Skeletal muscle satellite cell (primary cell): Measurements from ENCODE around the gene ZMIZ1.

Experiments
- H3K27me3 ChIP-seq: 2 replicates; pipeline ENCODE4 v1.7.0; 2013; ENCODE audit warnings: low read length; ENCODE audit not compliant: control insufficient read depth, insufficient read depth
- H3K36me3 ChIP-seq: 2 replicates; pipeline ENCODE4 v1.7.0; 2013; ENCODE audit warnings: mild to moderate bottlenecking, control low read depth, low read length; ENCODE audit not compliant: insufficient read depth
- H3K4me1 ChIP-seq: 2 replicates; pipeline ENCODE4 v1.7.0; 2013; ENCODE audit warnings: low read length; ENCODE audit not compliant: control insufficient read depth, insufficient read depth
- H3K4me2 ChIP-seq: 2 replicates; pipeline ENCODE4 v1.7.0; 2013; ENCODE audit warnings: mild to moderate bottlenecking, low read length
- H3K4me3 ChIP-seq: 2 replicates; pipeline ENCODE4 v1.7.0; 2013; ENCODE audit warnings: low read length
- H3K9ac ChIP-seq: 2 replicates; pipeline ENCODE4 v1.7.0; 2013; ENCODE audit warnings: mild to moderate bottlenecking, low read depth, low read length, moderate library complexity
- H3K9me3 ChIP-seq: replicated peaks from 2 replicates; pipeline ENCODE4 v1.7.0; 2013; ENCODE audit warnings: mild to moderate bottlenecking, control low read depth, low read length

The ZMIZ1 gene

GRCh38 chr10:79296431-79296830 lies 227.7 kb downstream of the ZMIZ1 start:
- H3K9ac ChIP-seq = no peak overlapping the region
- no peaks in the 10 kb centered on the region for H3K9me3 ChIP-seq
- no peaks in the 10 kb centered on the region for H3K27me3 ChIP-seq
- H3K4me3 ChIP-seq = no peak overlapping the region
- peaks cover 82% of the 10 kb centered on the region for H3K36me3 ChIP-seq
- peaks cover 42% of the 10 kb centered on the region for H3K4me1 ChIP-seq
- no peak overlapping the region for H3K4me2 ChIP-seq

- Histone ChIP-seq H3K36me3 (peaks cover 81% of the 10 kb centered on the region), H3K4me3 (peak overlapping the region; percentile 31), H3K9me3 (no peaks in the 10 kb centered on the region), H3K4me1 (peaks cover 39% of the 10 kb centered on the region), H3K4me2 (peak overlapping the region; percentile 51), H3K9ac (peak overlapping the region; percentile 44), H3K27me3 (no peaks in the 10 kb centered on the region)
Observed at GRCh38 chr10:79298403-79299244, 229.9 kb downstream of the ZMIZ1 start.

GRCh38 chr10:79299397-79300241 lies 230.9 kb downstream of the ZMIZ1 start:
- Histone ChIP-seq H3K9me3 (no peaks in the 10 kb centered on the region), H3K4me1 (peaks cover 29% of the 10 kb centered on the region), H3K9ac (peak overlapping the region; percentile 47), H3K4me2 (peak overlapping the region; percentile 51), H3K36me3 (peaks cover 81% of the 10 kb centered on the region), H3K4me3 (peak overlapping the region; percentile 31), H3K27me3 (no peaks in the 10 kb centered on the region)

- Histone ChIP-seq H3K27me3 (no peaks in the 10 kb centered on the region), H3K9me3 (no peaks in the 10 kb centered on the region), H3K4me1 (peaks cover 29% of the 10 kb centered on the region), H3K4me2 (no peak overlapping the region), H3K9ac (peak overlapping the region; percentile 47), H3K36me3 (peaks cover 82% of the 10 kb centered on the region), H3K4me3 (no peak overlapping the region)
Observed at GRCh38 chr10:79300711-79301110, 231.9 kb downstream of the ZMIZ1 start.

GRCh38 chr10:79301754-79302530 lies 233.2 kb downstream of the ZMIZ1 start:
- Histone ChIP-seq H3K27me3 (no peaks in the 10 kb centered on the region), H3K4me3 (no peak overlapping the region)

GRCh38 chr10:79303631-79304478 lies 235.1 kb downstream of the ZMIZ1 start:
- Histone ChIP-seq H3K9ac (no peak overlapping the region), H3K4me3 (no peak overlapping the region), H3K27me3 (no peaks in the 10 kb centered on the region), H3K36me3 (peaks cover 87% of the 10 kb centered on the region), H3K9me3 (no peaks in the 10 kb centered on the region), H3K4me1 (peaks cover 21% of the 10 kb centered on the region), H3K4me2 (no peak overlapping the region)

More at GRCh38 chr10:79301754-79302530, 233.2 kb downstream of the ZMIZ1 start:
- Histone ChIP-seq H3K9me3 (no peaks in the 10 kb centered on the region), H3K4me1 (peaks cover 29% of the 10 kb centered on the region), H3K9ac (no peak overlapping the region), H3K4me2 (no peak overlapping the region), H3K36me3 (peaks cover 84% of the 10 kb centered on the region)

GRCh38 chr10:79304479-79305087 lies 235.8 kb downstream of the ZMIZ1 start:
- no peak overlapping the region for H3K4me3 ChIP-seq
- H3K36me3 ChIP-seq = peaks cover 90% of the 10 kb centered on the region
- no peak overlapping the region for H3K4me2 ChIP-seq
- peaks cover 13% of the 10 kb centered on the region for H3K4me1 ChIP-seq
- H3K27me3 ChIP-seq = no peaks in the 10 kb centered on the region
- H3K9ac ChIP-seq = no peak overlapping the region
- no peaks in the 10 kb centered on the region for H3K9me3 ChIP-seq

GRCh38 chr10:79305515-79305914 lies 236.7 kb downstream of the ZMIZ1 start:
- peaks cover 93% of the 10 kb centered on the region for H3K36me3 ChIP-seq
- no peak overlapping the region for H3K9ac ChIP-seq
- H3K27me3 ChIP-seq = no peaks in the 10 kb centered on the region
- no peak overlapping the region for H3K4me3 ChIP-seq
- no peaks in the 10 kb centered on the region for H3K9me3 ChIP-seq
- no peak overlapping the region for H3K4me2 ChIP-seq
- peaks cover 4% of the 10 kb centered on the region for H3K4me1 ChIP-seq

- no peaks in the 10 kb centered on the region for H3K27me3 ChIP-seq
- H3K36me3 ChIP-seq = peaks cover 93% of the 10 kb centered on the region
- H3K4me3 ChIP-seq = no peak overlapping the region
- H3K9me3 ChIP-seq = no peaks in the 10 kb centered on the region
- H3K4me1 ChIP-seq = no peaks in the 10 kb centered on the region
- no peak overlapping the region for H3K4me2 ChIP-seq
- H3K9ac ChIP-seq = no peak overlapping the region
Observed at GRCh38 chr10:79305988-79306387, 237.2 kb downstream of the ZMIZ1 start.

GRCh38 chr10:79306644-79307220 lies 238.0 kb downstream of the ZMIZ1 start:
- Histone ChIP-seq H3K4me3 (no peak overlapping the region), H3K9ac (no peak overlapping the region), H3K9me3 (no peaks in the 10 kb centered on the region), H3K4me2 (no peak overlapping the region), H3K27me3 (no peaks in the 10 kb centered on the region), H3K36me3 (peaks cover 86% of the 10 kb centered on the region), H3K4me1 (no peaks in the 10 kb centered on the region)
